ENCODE results near the gene FREM1.
"Not testable (repeated sequence)": the region's sequence is repeated elsewhere in the genome, so short reads cannot be mapped to it uniquely, and the experiment has no call there.

FREM1 gene, protein sequence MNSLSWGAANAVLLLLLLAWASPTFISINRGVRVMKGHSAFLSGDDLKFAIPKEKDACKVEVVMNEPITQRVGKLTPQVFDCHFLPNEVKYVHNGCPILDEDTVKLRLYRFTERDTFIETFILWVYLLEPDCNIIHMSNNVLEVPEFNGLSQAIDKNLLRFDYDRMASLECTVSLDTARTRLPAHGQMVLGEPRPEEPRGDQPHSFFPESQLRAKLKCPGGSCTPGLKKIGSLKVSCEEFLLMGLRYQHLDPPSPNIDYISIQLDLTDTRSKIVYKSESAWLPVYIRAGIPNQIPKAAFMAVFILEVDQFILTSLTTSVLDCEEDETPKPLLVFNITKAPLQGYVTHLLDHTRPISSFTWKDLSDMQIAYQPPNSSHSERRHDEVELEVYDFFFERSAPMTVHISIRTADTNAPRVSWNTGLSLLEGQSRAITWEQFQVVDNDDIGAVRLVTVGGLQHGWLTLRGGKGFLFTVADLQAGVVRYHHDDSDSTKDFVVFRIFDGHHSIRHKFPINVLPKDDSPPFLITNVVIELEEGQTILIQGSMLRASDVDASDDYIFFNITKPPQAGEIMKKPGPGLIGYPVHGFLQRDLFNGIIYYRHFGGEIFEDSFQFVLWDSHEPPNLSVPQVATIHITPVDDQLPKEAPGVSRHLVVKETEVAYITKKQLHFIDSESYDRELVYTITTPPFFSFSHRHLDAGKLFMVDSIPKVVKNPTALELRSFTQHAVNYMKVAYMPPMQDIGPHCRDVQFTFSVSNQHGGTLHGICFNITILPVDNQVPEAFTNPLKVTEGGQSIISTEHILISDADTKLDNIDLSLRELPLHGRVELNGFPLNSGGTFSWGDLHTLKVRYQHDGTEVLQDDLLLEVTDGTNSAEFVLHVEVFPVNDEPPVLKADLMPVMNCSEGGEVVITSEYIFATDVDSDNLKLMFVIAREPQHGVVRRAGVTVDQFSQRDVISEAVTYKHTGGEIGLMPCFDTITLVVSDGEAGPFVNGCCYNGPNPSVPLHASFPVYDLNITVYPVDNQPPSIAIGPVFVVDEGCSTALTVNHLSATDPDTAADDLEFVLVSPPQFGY (N-terminal part only)

DNA sequence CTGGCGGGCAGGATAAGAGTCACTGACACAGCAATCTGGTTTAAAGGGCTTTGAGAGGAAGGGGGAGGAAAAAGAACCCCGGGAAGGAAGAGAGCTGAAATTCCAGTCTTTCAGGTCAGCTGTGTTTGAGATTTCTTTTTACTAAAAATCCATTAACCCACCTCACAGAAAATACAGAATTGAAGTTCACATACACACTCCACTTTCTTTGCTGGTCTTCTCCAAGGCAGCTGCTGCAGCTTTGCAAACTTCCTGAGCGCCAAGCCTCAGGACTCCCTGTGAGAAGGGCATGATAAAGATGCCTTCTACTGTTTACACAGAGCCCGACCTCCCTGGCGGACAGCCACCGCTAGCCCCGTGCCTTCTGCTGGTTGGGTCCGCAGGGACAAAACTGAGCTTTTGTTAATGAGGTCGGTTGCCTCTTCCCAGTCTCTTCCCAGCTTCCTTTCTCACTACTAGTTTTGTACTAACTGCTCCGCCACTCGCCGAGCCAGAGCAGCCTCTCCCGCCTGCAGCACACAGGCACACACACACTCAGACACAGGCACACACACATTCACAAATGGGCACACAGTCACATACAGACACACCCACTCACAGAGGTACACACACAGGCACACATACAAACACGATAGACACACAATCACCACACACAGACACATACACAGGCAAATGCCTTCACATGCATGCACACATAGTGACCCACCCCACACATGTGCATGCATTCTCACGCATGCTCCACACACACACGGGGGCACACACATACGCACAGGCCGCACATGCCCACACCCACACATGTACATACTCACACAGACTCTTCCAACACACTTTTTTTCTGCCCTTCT lies at the start of gene FREM1:
Gene FREM1 (minus strand): TSS at position 468 of the 845 bp plus-strand sequence. CDS start 41,451 bp downstream, outside the sequence.
- DNase-seq = no peak

DNA sequence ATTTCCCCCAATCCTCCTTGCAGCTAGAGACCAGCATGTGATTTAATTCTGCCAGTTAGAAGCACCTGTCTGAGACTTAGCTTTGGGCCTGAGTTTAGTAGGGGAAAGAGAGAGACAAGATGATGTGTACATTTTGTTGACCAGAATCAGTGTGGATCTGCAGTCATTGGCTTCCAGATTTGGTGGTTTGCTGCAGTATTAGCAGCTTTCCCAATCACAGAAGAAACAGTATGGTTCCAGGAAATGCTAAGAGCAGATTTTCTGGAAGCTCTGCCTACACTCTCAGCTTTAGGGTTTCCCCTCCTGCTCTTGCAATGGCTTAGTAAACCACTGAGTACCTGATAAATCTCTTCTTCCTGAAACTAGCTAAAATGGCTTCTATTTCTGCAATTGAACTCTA lies 48.8 kb upstream of the FREM1 start:
- no peak for DNase-seq

DNA sequence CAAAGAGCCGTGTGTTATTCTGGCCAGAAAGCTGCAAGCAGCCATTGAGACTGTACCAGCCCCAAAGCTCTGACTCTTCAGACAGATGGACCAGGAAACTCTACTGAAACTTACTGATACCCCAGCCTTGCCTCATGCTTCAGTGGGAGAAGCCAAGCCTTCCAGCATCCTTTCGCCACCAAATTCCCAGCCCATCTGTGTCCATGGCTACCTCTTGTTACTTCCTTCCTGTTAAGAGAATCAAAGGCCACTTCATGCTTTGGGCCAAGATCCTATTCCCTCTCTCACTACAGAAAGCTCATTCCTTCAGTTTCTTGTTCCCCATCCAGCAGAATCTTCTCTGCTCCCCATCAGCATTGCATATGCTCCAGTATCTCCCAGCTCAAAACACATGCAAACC lies 46.9 kb upstream of the FREM1 start:
- no peak for DNase-seq

DNA sequence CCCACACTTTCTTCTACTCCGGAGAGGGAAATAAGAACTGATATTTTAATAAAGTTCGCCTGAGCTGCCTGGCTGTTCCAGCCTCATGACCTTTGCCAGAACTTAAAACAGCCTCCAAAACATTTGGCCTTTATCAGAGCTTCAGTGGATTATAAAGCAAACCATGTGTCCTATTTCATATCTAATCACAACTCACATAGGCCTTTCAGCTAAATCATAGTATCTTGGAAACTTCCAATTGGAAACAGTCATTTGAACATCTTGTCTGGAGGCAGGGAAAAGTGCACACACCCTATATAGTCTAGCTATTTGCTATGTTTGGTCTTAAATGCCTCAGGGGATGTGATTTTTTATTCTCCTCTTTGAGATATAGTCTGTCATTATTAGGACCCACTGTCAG lies 46.0 kb upstream of the FREM1 start:
- no peak for DNase-seq

DNA sequence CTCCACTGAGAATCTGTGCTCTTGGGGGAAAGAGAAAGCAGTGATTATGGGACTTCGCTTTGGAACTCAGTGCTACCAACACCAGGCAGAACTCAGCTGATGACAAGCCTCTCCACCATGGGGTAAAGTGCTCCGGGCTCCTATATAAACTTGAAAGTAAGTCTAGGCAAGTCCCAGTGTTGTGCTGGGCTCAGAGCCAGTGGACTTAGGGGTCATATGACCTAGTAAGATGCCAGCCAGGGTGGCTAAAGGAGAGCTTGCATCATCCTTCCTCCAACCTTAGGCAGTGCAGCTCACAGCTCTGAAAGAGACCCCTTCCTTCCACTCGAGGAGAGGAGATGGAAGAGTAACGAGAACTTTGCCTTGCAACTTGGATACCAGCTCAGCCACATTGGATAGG lies 35.1 kb upstream of the FREM1 start:
- DNase-seq = no peak

DNA sequence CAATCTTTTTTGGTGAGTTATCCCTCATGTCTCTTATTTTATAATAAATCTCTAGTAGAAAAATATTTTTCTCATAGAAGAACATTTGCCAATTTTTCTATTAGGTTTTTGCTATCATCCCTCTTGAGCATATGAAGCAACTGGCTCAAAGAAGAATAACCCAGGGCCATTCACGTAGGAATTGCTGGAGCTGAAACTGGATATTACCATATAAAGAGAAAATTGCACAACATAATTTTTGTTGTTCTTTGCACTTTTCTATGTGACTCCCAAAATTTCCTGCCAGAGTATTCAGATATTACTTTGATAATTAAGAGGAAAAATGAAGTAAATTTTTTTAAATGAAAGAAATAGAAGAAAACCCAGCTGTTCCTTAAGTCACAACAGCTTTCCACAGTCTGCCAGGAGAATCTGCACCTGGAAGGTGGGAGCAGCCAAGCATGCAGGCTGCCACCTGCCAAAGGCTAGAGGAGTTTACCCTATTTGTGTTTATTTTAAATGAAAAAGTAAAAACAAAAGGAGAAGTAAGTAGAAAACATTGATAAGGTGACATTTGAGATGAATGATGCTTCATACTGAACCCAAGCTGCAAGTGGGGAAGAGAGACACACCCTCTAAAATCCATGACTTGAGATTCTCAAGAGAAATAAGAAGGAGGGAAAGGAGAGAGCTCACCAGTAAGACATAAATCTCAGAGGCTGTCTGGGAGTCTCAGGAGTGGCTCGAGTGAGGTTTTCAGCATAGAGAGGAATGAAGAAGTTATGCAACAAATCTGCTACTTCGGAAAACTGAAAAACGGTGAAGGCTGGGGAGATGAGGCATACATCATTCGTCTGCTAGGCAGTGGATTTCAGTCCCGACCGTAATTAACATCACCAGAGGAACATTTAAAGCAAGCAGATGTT lies 31.5 kb upstream of the FREM1 start:
- no peak for DNase-seq

DNA sequence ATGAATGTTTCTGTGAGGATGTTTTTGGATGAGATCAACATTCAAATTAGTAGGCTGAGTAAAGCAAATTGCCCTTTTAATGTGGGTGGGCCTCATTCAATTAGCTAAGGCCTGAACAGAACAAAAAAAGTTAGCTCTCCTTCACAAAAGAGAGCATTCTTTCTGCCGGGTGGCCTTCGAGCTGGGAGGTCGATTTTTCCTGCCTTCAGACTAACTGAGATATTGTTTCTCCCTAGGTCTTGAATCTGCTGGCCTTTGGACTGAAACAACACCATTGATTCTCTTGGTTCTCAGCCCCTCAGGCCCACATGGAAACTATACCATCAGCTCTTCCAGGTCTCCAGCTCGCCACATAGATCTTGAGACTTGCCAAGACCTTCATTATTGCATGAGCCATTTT lies 29.1 kb upstream of the FREM1 start:
- no peak for DNase-seq

DNA sequence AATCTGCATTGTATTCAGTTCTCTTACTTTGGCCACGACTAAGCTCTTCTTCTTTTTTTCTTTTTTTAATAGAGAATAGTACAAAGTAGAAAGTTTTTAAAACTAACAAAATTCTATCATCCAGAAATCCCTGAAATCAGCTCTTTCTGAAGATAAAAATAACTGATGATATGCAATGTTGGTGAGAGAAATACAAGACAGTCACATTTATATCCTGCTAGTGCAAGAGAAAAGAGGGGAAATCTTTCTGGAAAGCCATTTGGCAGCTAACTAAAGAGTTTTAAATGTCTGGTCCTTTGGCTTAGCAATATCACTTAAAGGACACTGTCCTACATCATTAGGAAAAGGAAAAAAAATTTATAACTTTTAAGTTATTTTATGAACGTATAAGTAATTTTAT lies 27.0 kb upstream of the FREM1 start:
- no peak for DNase-seq

DNA sequence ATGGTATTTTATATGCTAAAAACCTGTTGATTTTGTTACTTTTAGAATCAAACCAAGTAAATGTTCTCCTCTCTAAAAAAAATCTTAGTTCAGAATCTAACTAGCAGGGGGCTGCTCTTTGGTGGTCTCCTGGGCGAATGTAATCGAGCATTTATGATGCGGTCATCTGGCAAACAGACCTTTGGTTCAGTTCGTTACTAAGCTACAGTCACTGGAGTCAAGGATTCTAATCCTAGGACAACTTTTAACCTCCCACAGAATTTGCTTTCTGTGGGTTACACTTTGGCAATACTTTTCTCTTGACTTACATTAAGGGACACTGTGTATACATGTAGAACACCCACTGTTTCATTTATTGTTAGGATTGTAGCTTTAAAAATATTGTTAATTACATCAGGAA lies 26.3 kb upstream of the FREM1 start:
- no peak for DNase-seq

DNA sequence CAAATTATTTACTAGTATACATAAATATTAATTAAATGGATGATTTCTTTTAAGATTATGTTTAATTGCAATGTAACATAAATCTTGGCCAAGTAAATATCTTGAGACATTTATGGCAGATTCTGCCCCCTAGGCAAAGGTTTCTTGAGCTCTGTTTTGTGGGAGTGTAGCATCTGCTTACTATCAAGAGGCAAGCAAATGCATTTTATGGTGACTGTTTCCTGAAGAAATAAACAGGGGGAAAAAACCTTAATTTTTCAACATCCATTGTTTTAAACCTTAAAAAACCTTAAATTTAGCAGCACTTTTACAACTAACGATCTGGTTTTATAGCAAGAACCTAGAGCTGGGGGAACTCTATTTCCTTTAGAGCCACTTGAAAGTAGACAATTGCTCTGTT lies 25.7 kb upstream of the FREM1 start:
- DNase-seq = no peak

DNA sequence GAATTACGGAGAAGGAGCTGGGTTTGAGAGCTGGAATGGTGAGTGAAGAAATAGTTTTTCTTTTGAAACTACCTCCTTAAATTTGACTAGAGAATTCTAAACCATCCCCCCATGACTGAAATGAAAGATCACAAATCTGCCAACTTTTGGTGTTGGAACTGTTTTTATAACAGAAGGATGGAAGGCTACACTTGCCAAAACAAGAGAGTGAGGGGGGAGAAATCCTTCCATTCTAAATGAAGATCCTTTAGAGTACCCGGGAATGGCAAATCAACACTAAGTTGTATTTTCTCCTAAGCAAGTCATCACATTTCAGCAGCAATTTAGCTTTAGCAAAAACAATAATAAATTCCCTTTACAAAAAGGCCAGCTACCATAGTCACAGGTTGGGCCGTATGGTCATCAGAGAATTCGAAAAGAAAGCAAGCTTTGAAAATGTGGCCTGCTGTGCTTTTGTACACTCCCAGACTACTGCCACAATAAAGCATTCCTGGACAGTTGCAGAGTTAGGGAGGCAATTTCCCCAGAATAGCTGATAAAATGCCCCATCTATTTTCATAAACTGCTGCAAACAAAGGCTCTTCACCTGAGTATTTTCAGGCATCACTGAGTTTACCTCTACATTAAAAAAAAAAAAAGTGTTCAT lies 25.0 kb upstream of the FREM1 start:
- DNase-seq = no peak

DNA sequence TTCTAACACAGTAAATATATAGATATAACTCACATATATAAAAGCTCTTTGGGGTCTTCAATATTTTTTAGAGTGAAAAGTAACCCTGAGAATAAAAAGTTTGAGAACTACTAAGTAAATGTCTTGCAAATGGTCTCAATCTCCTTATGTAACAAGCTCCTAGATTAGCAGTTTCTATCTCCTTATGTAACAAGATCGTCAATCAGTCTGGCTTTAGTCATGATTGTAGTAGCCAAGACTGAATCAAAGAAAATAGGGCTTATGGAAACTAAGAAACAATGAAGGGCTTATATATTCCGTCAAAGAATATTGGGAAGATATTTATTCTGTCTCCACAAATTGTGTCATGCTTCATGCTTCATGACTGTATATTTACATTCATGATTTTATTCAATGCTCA lies 22.4 kb upstream of the FREM1 start:
- no peak for DNase-seq

DNA sequence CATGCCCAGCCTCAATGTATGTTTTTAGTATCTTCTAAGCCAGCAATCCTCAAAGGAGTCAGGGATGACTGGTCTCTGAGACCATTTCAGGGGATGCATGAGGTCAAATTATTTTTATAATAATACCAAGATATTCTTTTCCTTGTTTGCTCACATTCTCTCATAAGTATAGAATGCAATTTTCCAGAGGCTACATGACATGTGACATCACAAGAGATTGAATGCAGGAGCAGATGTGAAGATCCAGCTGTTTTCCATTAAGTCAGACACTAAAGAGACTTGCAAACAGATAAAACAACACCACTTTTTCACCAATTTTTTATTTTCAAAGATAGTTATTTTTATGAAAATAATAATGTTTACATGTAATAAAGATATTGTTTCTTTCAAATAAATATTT lies 22.0 kb upstream of the FREM1 start:
- no peak for DNase-seq

DNA sequence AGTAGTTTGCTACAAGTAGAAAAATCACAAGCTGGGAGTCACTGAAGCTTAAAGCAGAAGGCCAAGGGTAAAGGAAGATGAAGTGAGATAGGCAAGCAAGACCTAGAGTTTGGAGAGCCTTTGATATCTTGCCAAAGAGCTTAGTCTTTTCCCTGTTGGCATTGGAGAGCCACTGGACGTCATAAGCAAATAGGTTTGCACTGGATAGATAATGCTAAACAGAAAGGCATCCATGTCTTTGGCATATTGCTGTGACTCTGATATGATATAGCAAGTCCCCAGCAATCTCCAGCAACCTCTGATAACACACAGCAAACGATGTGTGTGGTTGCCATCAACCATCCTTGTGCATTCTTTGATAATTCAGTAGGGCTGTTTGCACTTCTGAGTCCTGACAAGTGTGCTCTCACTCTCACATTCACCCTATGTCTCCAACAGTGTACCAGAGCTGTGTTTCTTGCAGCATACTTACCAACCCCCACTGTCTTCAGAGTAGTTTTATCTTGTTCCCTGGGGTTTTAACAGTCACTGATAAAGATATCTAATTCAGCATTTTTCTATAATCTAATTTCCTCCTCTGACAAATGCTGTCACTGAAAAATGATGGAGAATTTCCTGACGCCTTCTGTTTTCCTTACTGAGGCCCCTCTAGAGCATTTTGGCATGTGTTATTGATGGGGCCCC lies 16.9 kb upstream of the FREM1 start:
- no peak for DNase-seq

DNA sequence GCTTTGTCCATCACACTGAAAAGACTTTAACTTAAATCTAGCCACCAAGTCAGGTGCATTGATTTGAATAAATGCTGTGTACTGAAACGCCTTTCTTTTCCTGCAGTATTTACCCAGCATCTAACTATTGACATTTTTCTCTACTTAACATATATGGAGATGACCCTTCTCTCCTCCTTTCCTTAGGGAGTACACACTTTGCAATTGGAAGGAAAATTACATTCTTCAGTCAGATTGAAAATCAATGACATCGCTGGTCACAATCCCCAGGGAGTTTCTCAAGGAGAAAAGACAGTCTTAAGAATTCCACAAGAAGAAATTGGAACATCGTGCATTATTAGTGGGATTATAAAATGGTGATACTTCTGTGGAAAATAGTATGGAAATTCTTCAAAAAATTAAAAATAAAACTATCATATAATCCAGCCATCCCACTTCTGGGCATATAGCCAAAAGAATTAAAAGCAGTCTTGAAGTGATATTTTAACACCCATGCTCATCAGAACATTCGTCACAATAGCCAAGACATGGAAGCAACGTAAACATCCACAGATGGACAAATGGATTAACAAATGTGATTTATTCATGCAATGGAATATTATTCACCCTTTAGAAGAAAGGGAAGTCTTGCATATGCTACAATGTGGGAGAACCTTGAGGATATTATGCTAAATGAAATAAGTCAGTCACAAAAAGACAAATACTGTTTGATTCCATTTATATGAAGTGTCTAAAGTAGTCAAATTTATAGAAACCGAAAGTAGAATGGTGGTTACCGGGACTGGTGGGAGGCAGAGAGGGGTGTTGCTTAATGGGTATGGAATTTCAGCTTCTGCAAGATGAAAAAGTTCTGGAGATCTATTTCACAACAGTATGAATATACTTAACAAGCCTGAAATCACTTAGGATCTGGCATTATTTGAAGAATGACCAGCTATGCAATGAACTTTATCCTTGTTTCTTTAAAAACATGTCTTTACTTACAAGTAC lies 14.3 kb upstream of the FREM1 start:
- DNase-seq = no peak

DNA sequence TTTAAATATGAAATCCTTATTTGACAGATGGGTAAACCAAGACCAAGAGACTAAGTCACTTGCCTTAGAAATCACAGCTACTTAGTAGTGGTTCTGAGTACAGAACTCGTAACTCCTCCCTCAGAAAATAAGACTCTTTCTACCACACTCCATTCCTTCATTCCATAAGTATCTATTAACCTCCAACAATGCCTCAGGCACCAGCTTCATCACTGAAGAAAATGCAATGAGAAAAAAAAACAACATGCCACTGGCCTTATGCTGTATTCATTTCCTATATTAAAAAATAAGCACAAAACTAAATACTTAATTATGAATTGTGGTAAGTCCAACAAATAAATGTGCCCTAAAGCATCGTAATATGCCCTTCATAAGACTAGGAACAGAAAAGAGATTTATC lies 13.5 kb upstream of the FREM1 start:
- DNase-seq = no peak

DNA sequence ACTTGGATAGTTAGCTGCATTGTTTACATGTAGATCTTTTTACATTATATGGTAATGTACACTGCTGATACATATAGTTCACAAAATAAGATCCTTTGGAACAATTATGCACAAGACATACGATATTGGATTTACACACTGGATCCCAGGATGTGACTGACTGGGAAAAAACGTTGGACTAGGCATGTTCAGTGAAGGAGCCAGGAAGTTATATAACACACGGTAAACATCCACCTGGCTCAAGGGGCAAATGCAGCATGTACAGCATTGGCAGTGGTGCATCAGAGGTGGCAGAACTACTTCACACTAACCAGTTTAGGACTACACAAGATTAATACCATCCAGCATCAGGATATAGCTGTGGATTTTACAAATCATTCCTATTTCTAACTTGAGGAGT lies 10.6 kb upstream of the FREM1 start:
- not testable (repeated sequence) for DNase-seq

DNA sequence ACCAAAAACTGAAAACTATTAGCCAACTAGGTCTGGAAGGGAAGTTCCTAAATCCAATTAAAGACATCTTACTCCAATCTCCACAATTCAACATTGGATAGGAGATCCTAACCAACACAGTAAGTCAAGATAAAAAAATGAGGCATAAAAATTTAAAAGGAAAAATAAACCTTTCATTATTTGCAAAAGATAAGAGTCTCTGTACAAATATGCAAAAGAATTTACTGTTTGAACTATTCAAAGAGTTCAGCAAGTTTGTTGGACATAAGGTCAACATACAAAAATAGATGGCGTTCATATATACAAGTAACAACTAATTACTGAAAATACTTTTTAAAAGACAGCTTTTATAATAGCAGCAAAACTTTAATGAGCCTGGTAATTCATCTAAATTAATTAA lies 3.1 kb upstream of the FREM1 start:
- DNase-seq = no peak

DNA sequence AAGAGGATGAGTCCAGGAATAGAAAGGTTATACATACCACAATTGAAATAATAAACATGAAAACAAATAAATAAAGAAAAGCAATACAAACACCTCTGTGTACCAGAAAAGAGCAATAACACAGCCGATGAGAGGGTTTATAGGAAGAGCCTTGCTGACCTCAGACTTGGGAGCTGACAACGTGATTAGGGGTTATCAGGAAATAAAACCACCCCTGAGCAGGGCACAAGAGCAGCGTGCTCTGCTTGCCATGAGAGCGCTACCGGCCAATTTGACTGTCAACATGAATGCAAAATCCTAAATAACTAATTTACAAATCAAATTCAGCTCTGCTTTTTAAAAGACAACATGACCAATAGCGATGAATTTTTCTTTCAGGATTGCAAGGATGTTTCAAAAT lies 2.6 kb upstream of the FREM1 start:
- no peak for DNase-seq
